Adipose tissue (tissue), 3 donors: ENCODE results near the gene VWF. TPM values are rescaled to one million over a fixed set of nuclear protein-coding genes. Genes with fewer than 3 reads are reported as not detected.

Experiments
- H3K27ac ChIP-seq: one replicate; pipeline ENCODE4 v1.5.1; 2013; ENCODE audit warnings: low read depth, low read length
- WGBS, 3 donors: extraction: QIAGEN DNeasy Blood & Tissue Kit; methylation state at CpG; one replicate each; pipeline ENCODE4 v1.1.7; 2013; 5-methylcytosine and 5-hydroxymethylcytosine counted together
- polyA plus RNA-seq, 3 donors: library from polyadenylated mRNA; stranded (reverse); fragments of 200-250 nt; gene quantifications; one replicate each; pipeline ENCODE4 v1.2.3, GENCODE V29; 2013
- donor health status: healthy with polysubstance abuse.
- donor health status: Bipolar disorder and iron deficiency.
- donor health status: healthy.

The VWF gene
- polyA plus RNA-seq, 3 donors, result 41.1 to 243 (median 130) TPM

GRCh38 chr12:5984873-5985272, 139.6 kb downstream of the VWF start:
- 54 to 80% (median 76%) methylated on average over 9 of the region's 9 CpGs for WGBS, 3 donors
- H3K27ac ChIP-seq, result no peak overlapping the region

GRCh38 chr12:5982106-5982505, 142.4 kb downstream of the VWF start:
- 47 to 86% (median 86%) methylated on average over 4 of the region's 4 CpGs for WGBS, 3 donors
- H3K27ac ChIP-seq, result no peak overlapping the region

GRCh38 chr12:5977556-5977955, 146.9 kb downstream of the VWF start:
- WGBS, 3 donors, result 77 to 88% (median 86%) methylated on average over 6 of the region's 6 CpGs
- H3K27ac ChIP-seq, result no peak overlapping the region

- WGBS, 3 donors, result 54 to 62% (median 57%) methylated on average over 6 of the region's 6 CpGs
- no peak overlapping the region for H3K27ac ChIP-seq
These were observed 147.8 kb downstream of the VWF start for GRCh38 chr12:5976711-5977110.

- H3K27ac ChIP-seq, result no peak overlapping the region
- 82 to 89% (median 89%) methylated on average over 9 of the region's 9 CpGs for WGBS, 3 donors
These were observed 148.3 kb downstream of the VWF start for GRCh38 chr12:5976196-5976595.

GRCh38 chr12:5973461-5974115, 150.9 kb downstream of the VWF start:
- no peak overlapping the region for H3K27ac ChIP-seq
- 70 to 83% (median 73%) methylated on average over 8 of the region's 8 CpGs for WGBS, 3 donors

- H3K27ac ChIP-seq, result no peak overlapping the region
- WGBS, 3 donors, result 52 to 71% (median 65%) methylated on average over 8 of the region's 8 CpGs
These were observed 152.1 kb downstream of the VWF start for GRCh38 chr12:5972387-5972786.

GRCh38 chr12:5971194-5971850, 153.1 kb downstream of the VWF start:
- H3K27ac ChIP-seq, result no peak overlapping the region
- 73 to 86% (median 84%) methylated on average over 10 of the region's 10 CpGs for WGBS, 3 donors

GRCh38 chr12:5969974-5970690, 154.3 kb downstream of the VWF start:
- H3K27ac ChIP-seq, result no peak overlapping the region
- WGBS, 3 donors, result 71 to 92% (median 88%) methylated on average over 5 of the region's 5 CpGs

GRCh38 chr12:5969156-5969973, 155.1 kb downstream of the VWF start:
- 60 to 85% (median 83%) methylated on average over 17 of the region's 17 CpGs for WGBS, 3 donors
- H3K27ac ChIP-seq, result no peak overlapping the region

GRCh38 chr12:5967645-5968415, 156.6 kb downstream of the VWF start:
- WGBS, 3 donors, result 81 to 91% (median 87%) methylated on average over 16 to 17 of the region's 17 CpGs
- H3K27ac ChIP-seq, result no peak overlapping the region

- WGBS, 3 donors, result 73 to 85% (median 84%) methylated on average over 11 of the region's 11 CpGs
- no peak overlapping the region for H3K27ac ChIP-seq
These were observed 157.9 kb downstream of the VWF start for GRCh38 chr12:5966486-5967095.

- no peak overlapping the region for H3K27ac ChIP-seq
- WGBS, 3 donors, result 28 to 43% (median 38%) methylated on average over 9 of the region's 9 CpGs
These were observed 158.5 kb downstream of the VWF start for GRCh38 chr12:5965950-5966383.

GRCh38 chr12:5964913-5965900, 159.3 kb downstream of the VWF start:
- H3K27ac ChIP-seq, result no peak overlapping the region
- WGBS, 3 donors, result 46 to 70% (median 68%) methylated on average over 24 of the region's 24 CpGs

- H3K27ac ChIP-seq, result no peak overlapping the region
- 73 to 84% (median 82%) methylated on average over 7 of the region's 7 CpGs for WGBS, 3 donors
These were observed 161.0 kb downstream of the VWF start for GRCh38 chr12:5963515-5963914.

GRCh38 chr12:5960783-5961182, 163.7 kb downstream of the VWF start:
- WGBS, 3 donors, result 68 to 87% (median 85%) methylated on average over 4 of the region's 4 CpGs
- H3K27ac ChIP-seq, result no peak overlapping the region
